AG04449 (cell line): ENCODE results near the gene TMEM109.

Experiments used
- CTCF ChIA-PET: fragments of 350-600 bp; formaldehyde crosslinking; extraction: SDS; loops from one replicate; lab custom pipeline; 2021; ENCODE audit warnings: antibody characterized with exemption; lab: Yijun Ruan, JAX
- POLR2A ChIA-PET: fragments of 400-600, 350-600 bp; formaldehyde crosslinking; extraction: SDS; loops from one replicate; lab custom pipeline; 2020; ENCODE audit warnings: antibody characterized with exemption, inconsistent platforms; lab: Yijun Ruan, JAX
- DNase-seq: peaks from one replicate; pipeline ENCODE4 v3.0.0-alpha.2; 2010; ENCODE audit warnings: low read depth, low spot score
- H3K4me3 ChIP-seq: 2 replicates; pipeline ENCODE4 v1.5.1; 2011; ENCODE audit warnings: low read depth, mild to moderate bottlenecking, control low read depth, low read length
- TF ChIP-seq, protein P1 (sequence below): IDR thresholded peaks from one replicate; pipeline ENCODE4 v1.5.1; 2011; ENCODE audit warnings: mild to moderate bottlenecking, moderate library complexity, low read length, control low read depth, inconsistent platforms; ENCODE audit not compliant: insufficient read depth; ENCODE audit errors: missing control alignments

TMEM109 gene

DNA sequence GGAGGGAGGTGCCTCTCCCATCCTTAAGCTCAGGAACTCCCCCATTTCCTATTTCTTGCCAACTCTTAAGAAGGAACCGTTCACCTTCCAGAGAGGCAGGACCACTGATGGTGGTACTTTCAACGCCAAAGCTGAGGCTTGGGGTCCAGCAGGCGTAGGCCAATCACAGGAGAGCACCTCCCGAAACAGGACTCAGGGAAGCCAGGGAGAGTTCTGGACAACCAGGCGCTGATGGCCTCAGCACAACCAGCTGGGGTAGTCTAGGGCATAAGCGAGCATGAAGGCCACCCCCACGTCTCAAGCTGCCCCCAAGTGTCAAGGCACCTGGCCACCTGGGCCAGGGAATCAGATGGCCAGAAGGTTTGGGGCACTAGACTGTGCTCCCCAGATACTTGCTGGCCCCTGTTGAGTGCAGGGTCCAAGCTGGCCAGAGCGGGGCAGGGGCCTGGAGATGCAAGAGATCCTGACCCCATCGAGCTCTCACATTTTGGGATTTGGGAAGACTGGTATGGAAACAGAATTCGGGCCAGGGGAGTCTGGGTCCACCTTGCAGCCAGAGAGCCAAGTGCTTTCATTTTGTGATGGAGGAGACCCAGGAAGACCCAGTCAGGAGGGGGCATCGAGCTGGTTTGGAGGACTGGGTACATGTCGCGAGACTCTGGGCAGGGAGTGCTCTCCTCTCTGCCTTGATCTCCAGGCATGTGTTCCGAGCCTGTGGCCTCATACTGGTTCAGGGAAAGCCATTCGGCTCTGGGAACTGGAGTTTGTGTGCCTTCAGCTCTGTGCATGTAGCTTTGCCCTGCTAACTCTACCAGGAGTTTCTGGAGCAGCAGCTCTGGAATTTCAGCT, 58.4 kb downstream of the TMEM109 start:
- POLR2A ChIA-PET = no interaction called here

More for the DNA sequence above, 58.4 kb downstream of the TMEM109 start:
- TF ChIP-seq, protein P1, sequence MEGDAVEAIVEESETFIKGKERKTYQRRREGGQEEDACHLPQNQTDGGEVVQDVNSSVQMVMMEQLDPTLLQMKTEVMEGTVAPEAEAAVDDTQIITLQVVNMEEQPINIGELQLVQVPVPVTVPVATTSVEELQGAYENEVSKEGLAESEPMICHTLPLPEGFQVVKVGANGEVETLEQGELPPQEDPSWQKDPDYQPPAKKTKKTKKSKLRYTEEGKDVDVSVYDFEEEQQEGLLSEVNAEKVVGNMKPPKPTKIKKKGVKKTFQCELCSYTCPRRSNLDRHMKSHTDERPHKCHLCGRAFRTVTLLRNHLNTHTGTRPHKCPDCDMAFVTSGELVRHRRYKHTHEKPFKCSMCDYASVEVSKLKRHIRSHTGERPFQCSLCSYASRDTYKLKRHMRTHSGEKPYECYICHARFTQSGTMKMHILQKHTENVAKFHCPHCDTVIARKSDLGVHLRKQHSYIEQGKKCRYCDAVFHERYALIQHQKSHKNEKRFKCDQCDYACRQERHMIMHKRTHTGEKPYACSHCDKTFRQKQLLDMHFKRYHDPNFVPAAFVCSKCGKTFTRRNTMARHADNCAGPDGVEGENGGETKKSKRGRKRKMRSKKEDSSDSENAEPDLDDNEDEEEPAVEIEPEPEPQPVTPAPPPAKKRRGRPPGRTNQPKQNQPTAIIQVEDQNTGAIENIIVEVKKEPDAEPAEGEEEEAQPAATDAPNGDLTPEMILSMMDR = no peak
- CTCF ChIA-PET = interaction anchor here (0.6 to 1.4 kb wide), 2 partner anchors 157 to 189 kb away, joined by 3 read pairs; partner anchors contain the start of gene VPS37C
- DNase-seq = no peak
- H3K4me3 ChIP-seq = no peak overlapping the region
